ENCODE data around the gene LYST.

Gene LYST

GRCh38 chr1:235861857-235862256 lies 4.8 kb downstream of the LYST start:
- DNase-seq (ENCODE audit: low read depth): no peak
- TF ChIP-seq CTCF (conservative IDR thresholded peaks at IDR 0.05; ENCODE audit: control insufficient read depth, insufficient read depth, low read depth, low read length): no peak
- H3K4me3 ChIP-seq (ENCODE audit: control insufficient read depth, low read depth, low read length): no peak overlapping the region

GRCh38 chr1:235860829-235861228 lies 5.9 kb downstream of the LYST start:
- H3K4me3 ChIP-seq (ENCODE audit: control insufficient read depth, low read depth, low read length): no peak overlapping the region
- no peak for DNase-seq (ENCODE audit: low read depth)
- no peak for TF ChIP-seq CTCF (conservative IDR thresholded peaks at IDR 0.05; ENCODE audit: control insufficient read depth, insufficient read depth, low read depth, low read length)

GRCh38 chr1:235859789-235860188 lies 6.9 kb downstream of the LYST start:
- DNase-seq (ENCODE audit: low read depth): no peak
- no peak for TF ChIP-seq CTCF (conservative IDR thresholded peaks at IDR 0.05; ENCODE audit: control insufficient read depth, insufficient read depth, low read depth, low read length)
- no peak overlapping the region for H3K4me3 ChIP-seq (ENCODE audit: control insufficient read depth, low read depth, low read length)

DNA sequence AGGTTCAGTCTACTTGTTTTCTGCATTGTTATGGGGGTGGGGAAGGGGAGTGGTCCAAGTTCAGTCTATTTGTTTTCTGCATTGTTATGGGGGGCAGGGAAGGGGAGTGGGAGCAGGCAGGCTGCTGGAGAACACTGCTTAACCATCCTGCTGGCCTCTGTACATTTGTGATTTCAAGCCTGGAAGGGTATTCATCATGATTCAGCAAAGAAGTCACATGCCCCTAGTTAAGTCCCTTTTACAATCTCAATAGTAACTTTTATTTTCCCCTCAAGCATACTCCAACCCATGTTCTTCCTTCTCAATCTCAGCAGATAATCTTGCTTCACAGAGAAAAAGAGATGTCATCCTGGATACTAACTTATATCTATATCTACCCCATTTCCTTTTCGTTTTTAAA lies 7.9 kb downstream of the LYST start:
- TF ChIP-seq CTCF (conservative IDR thresholded peaks at IDR 0.05; ENCODE audit: control insufficient read depth, insufficient read depth, low read depth, low read length): no peak
- peak; percentile 33 for DNase-seq (ENCODE audit: low read depth)
- no peak overlapping the region for H3K4me3 ChIP-seq (ENCODE audit: control insufficient read depth, low read depth, low read length)

DNA sequence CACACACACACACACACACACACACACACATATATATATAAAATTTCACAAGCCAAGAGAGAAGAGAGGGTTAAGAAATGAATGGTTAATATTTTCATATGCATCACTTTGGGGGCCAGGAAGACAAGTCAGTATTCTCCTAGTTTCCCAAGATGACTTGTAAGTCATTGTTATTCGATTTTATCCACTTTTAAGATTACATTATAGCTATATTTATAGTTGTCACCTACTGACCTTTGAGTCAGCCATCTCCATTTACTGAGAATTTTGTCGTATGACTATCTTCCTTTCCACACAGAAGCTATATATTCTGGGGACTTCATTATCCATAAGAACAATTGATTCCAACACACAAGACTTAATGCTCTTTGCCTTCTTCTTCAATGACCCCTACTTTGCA lies 8.9 kb downstream of the LYST start:
- peak; percentile 68 for DNase-seq (ENCODE audit: low read depth)
- TF ChIP-seq CTCF (conservative IDR thresholded peaks at IDR 0.05; ENCODE audit: control insufficient read depth, insufficient read depth, low read depth, low read length): no peak
- H3K4me3 ChIP-seq (ENCODE audit: control insufficient read depth, low read depth, low read length): no peak overlapping the region

GRCh38 chr1:235855811-235856429 lies 10.8 kb downstream of the LYST start:
- no peak overlapping the region for H3K4me3 ChIP-seq (ENCODE audit: control insufficient read depth, low read depth, low read length)
- TF ChIP-seq CTCF (conservative IDR thresholded peaks at IDR 0.05; ENCODE audit: control insufficient read depth, insufficient read depth, low read depth, low read length): no peak
- no peak for DNase-seq (ENCODE audit: low read depth)

DNA sequence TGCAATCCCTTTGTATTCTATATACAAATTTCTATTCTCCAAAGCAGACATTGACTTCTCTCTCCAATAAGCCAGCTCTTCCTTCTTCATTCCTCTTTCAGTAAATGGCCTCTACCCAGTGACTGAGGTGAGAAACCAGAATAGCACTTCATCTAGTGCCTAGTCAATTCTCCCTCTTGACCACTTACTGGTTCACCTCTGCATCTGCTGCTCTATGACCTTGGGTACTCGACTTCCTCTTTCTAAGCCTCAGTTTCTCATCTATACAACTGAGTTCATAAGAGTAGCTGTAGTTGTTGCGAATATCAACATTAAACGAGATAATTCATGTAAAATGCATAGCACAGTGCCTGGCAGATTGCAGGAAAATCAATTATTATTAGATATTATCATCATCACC lies 12.4 kb downstream of the LYST start:
- H3K4me3 ChIP-seq (ENCODE audit: control insufficient read depth, low read depth, low read length): no peak overlapping the region
- DNase-seq (ENCODE audit: low read depth): no peak
- TF ChIP-seq CTCF (conservative IDR thresholded peaks at IDR 0.05; ENCODE audit: control insufficient read depth, insufficient read depth, low read depth, low read length): no peak

All from fibroblast of mammary gland (primary cell).